Measurements from ENCODE around the gene DDX6. TPM values are rescaled to one million over a fixed set of nuclear protein-coding genes. Genes with fewer than 3 reads are reported as not detected.
A peak's percentile ranks its signal among the peaks of the same experiment; 100 is the strongest.

DDX6 gene
- polyA plus RNA-seq, 1 of the 3 experiments (the other 2 are of a cell fraction), result 7.9 TPM

GRCh38 chr11:118789501-118790356 is 1.2 kb downstream of the DDX6 start:
- no peaks in the 10 kb centered on the region for H3K27me3 ChIP-seq (ENCODE audit: insufficient read depth)
- peak overlapping the region; percentile 100 for H3K9ac ChIP-seq
- peaks cover 21% of the 10 kb centered on the region for H3F3A ChIP-seq (replicated peaks; ENCODE audit: insufficient read depth)
- no peaks in the 10 kb centered on the region for H3K9me2 ChIP-seq
- CTCF ChIA-PET, result interaction anchor here (0.7 to 9.5 kb wide), 16 partner anchors 10 to 168 kb away, joined by 3 to 101 read pairs (median 5); partner anchors contain the start of gene UPK2
- H3K4me3 ChIP-seq (ENCODE audit: low read depth in 2 of 2, low read length in 1 of 2), result peak overlapping the region; percentile 71 to 90
- 3% methylated on average over 18 of the region's 18 CpGs for WGBS (ENCODE audit: low lambda C conversion rate)
- H4K20me1 ChIP-seq (ENCODE audit: insufficient read depth), result peaks cover 52% of the 10 kb centered on the region
- POLR2A ChIA-PET, result interaction anchor here (0.6 to 2.4 kb wide), 7 partner anchors 46 to 353 kb away, joined by 3 to 18 read pairs (median 4); partner anchors contain the start of gene KMT2A
- peaks cover 14 to 16% of the 10 kb centered on the region in 2 experiments for H3K36me3 ChIP-seq (replicated peaks in 1 of 2; ENCODE audit: control insufficient read depth in 1 of 2, insufficient read depth in 2 of 2, low read length in 1 of 2)
- no peak overlapping the region for H2AFZ ChIP-seq (ENCODE audit: low read depth)
- TF ChIP-seq SIN3A (IDR thresholded peaks at IDR 0.05; ENCODE audit: borderline replicate concordance, low read depth, low read length) (no peak), RCOR1 (IDR thresholded peaks at IDR 0.05; ENCODE audit: low read length) (no peak), ELF1 (IDR thresholded peaks at IDR 0.05) (no peak), CHD2 (IDR thresholded peaks at IDR 0.05; ENCODE audit: low read length, partially characterized antibody) (no peak), FOSL2 (IDR thresholded peaks at IDR 0.05; ENCODE audit: borderline replicate concordance, low read depth) (no peak), EZH2phosphoT487 (IDR thresholded peaks at IDR 0.05; ENCODE audit: borderline replicate concordance, low read depth) (no peak), RXRA (IDR thresholded peaks at IDR 0.05; ENCODE audit: borderline replicate concordance, low read depth) (no peak), NRF1 (IDR thresholded peaks at IDR 0.05; ENCODE audit: low read depth, low read length) (no peak), FOXM1 (IDR thresholded peaks at IDR 0.05; ENCODE audit: low read depth) (no peak), CTCF (IDR thresholded peaks at IDR 0.05) (no peak)
- H3K27ac ChIP-seq (ENCODE audit: low read depth in 2 of 2, low read length in 1 of 2), result peak overlapping the region; percentile 96 to 97
- H3K79me2 ChIP-seq (ENCODE audit: insufficient read depth), result peaks cover 67% of the 10 kb centered on the region
- peaks cover 4 to 30% of the 10 kb centered on the region in 2 experiments; a peak in 2 of 4 replicates for H3K4me1 ChIP-seq (ENCODE audit: control insufficient read depth in 1 of 2, insufficient read depth in 2 of 2, low read depth in 1 of 2, low read length in 1 of 2)
- DNase-seq, result no peak
- H3K4me2 ChIP-seq, result peak overlapping the region; percentile 91
- H3K9me3 ChIP-seq, result no peaks in the 10 kb centered on the region

DNA sequence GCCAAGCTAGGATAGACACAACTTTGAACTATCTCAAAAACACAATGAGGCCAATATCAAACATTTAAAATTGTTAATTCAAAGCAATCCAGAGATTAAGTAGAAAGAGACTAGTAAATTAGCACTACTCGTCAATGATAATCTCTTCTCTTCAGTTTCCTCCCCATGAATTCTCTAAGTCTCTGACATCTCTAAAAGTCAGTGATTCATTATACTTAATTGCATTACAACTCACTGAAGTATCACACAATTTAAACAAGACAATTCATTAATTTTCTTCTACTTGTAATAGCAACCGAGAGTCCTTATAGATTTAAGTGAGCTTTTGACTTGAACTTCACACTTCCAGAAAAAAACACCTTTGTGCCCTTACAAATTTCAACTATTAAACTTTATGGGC is 4.3 kb downstream of the DDX6 start:
- Histone ChIP-seq H3K27me3 (ENCODE audit: insufficient read depth) (no peaks in the 10 kb centered on the region), H3K9me2 (no peaks in the 10 kb centered on the region), H3K4me1 (ENCODE audit: control insufficient read depth in 1 of 2, insufficient read depth in 2 of 2, low read depth in 1 of 2, low read length in 1 of 2) (peaks cover 2 to 23% of the 10 kb centered on the region in 2 experiments; a peak in 2 of 4 replicates), H3K4me3 (ENCODE audit: low read depth in 2 of 2, low read length in 1 of 2) (no peak overlapping the region), H3K27ac (ENCODE audit: low read depth in 2 of 2, low read length in 1 of 2) (no peak overlapping the region), H3K79me2 (ENCODE audit: insufficient read depth) (peaks cover 96% of the 10 kb centered on the region), H3K9me3 (no peaks in the 10 kb centered on the region), H3F3A (replicated peaks; ENCODE audit: insufficient read depth) (peaks cover 19% of the 10 kb centered on the region), H2AFZ (ENCODE audit: low read depth) (no peak overlapping the region), H3K4me2 (peak overlapping the region; percentile 28; the same call in 1 of the 2 replicates), H4K20me1 (ENCODE audit: insufficient read depth) (peaks cover 83% of the 10 kb centered on the region), H3K36me3 (replicated peaks in 1 of 2; ENCODE audit: control insufficient read depth in 1 of 2, insufficient read depth in 2 of 2, low read length in 1 of 2) (peaks cover 21 to 41% of the 10 kb centered on the region in 2 experiments), H3K9ac (no peak overlapping the region)
- ChIA-PET CTCF (interaction anchor here (0.8 to 9.5 kb wide), 4 partner anchors 18 to 143 kb away, joined by 3 to 101 read pairs (median 6); no protein-coding TSS in a partner anchor), POLR2A (no interaction called here)
- WGBS (ENCODE audit: low lambda C conversion rate), result 59% methylated on average over 2 of the region's 2 CpGs
- DNase-seq, result no peak
- TF ChIP-seq CHD2 (IDR thresholded peaks at IDR 0.05; ENCODE audit: low read length, partially characterized antibody) (no peak), TCF12 (IDR thresholded peaks at IDR 0.05) (no peak), YY1 (IDR thresholded peaks at IDR 0.05; ENCODE audit: low read depth) (no peak), ELF1 (IDR thresholded peaks at IDR 0.05) (no peak), PBX3 (IDR thresholded peaks at IDR 0.05) (no peak), SIN3A (IDR thresholded peaks at IDR 0.05; ENCODE audit: borderline replicate concordance, low read depth, low read length) (no peak), MXI1 (IDR thresholded peaks at IDR 0.05; ENCODE audit: low read depth, low read length) (no peak), TAF1 (IDR thresholded peaks at IDR 0.05; ENCODE audit: borderline replicate concordance, low read depth, low read length) (no peak), JUND (IDR thresholded peaks at IDR 0.05) (no peak)
- TF ChIP-seq, protein P1, sequence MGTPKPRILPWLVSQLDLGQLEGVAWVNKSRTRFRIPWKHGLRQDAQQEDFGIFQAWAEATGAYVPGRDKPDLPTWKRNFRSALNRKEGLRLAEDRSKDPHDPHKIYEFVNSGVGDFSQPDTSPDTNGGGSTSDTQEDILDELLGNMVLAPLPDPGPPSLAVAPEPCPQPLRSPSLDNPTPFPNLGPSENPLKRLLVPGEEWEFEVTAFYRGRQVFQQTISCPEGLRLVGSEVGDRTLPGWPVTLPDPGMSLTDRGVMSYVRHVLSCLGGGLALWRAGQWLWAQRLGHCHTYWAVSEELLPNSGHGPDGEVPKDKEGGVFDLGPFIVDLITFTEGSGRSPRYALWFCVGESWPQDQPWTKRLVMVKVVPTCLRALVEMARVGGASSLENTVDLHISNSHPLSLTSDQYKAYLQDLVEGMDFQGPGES (IDR thresholded peaks at IDR 0.05; ENCODE audit: low read depth, low read length), result no peak
- TF ChIP-seq, protein P2, sequence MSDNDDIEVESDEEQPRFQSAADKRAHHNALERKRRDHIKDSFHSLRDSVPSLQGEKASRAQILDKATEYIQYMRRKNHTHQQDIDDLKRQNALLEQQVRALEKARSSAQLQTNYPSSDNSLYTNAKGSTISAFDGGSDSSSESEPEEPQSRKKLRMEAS (IDR thresholded peaks at IDR 0.05; ENCODE audit: low read depth), result no peak
- TF ChIP-seq, protein P3, sequence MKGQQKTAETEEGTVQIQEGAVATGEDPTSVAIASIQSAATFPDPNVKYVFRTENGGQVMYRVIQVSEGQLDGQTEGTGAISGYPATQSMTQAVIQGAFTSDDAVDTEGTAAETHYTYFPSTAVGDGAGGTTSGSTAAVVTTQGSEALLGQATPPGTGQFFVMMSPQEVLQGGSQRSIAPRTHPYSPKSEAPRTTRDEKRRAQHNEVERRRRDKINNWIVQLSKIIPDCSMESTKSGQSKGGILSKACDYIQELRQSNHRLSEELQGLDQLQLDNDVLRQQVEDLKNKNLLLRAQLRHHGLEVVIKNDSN (IDR thresholded peaks at IDR 0.05; ENCODE audit: borderline replicate concordance, low read depth), result no peak
